Retinal pigment epithelial cell (primary cell): Measurements from ENCODE around the gene SLC6A19.

Experiments
- DNase-seq: peaks from one replicate; pipeline ENCODE4 v3.0.0-alpha.2; 2010; ENCODE audit warnings: low read depth
- H3K4me3 ChIP-seq: 2 replicates; pipeline ENCODE4 v1.5.1; 2011; ENCODE audit warnings: mild to moderate bottlenecking, low read length, control low read depth, moderate library complexity
- CTCF ChIP-seq: conservative IDR thresholded peaks from 2 replicates; pipeline ENCODE4 v1.5.1; 2011; ENCODE audit warnings: low read depth, low read length, control low read depth, inconsistent platforms

The SLC6A19 gene

DNA sequence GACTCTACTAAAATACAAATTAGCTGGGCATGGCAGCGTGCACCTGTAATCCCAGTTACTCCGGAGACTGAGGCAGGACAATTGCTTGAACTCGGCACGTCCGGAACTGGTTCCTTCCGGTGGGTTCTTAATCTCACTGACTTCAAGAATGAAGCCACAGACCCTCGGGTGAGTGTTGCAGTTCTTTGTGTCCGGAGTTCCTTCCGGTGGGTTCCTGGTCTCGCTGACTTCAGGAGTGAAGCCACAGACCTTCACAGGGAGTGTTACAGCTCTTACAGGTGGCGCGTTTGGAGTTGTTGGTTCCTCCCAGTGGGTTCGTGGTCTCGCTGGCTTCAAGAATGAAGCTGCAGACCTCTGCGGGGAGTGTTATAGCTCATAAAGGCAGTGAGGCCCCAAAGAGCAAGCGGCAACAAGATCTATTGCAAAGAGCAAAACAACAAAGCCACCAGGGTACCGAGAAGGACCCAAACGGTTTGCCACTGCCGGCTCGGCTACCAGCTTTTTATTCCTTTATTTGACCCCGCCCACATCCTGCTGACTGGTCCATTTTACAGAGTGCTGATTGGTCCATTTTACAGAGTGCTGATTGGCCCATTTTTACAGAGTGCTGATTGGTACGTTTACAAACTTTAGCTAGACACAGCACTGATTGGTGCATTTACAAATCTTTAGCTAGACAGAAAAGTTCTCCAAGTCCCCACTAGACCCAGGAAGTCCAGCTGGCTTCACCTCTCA is 28.6 kb upstream of the SLC6A19 start:
- H3K4me3 ChIP-seq: no peak overlapping the region

DNA sequence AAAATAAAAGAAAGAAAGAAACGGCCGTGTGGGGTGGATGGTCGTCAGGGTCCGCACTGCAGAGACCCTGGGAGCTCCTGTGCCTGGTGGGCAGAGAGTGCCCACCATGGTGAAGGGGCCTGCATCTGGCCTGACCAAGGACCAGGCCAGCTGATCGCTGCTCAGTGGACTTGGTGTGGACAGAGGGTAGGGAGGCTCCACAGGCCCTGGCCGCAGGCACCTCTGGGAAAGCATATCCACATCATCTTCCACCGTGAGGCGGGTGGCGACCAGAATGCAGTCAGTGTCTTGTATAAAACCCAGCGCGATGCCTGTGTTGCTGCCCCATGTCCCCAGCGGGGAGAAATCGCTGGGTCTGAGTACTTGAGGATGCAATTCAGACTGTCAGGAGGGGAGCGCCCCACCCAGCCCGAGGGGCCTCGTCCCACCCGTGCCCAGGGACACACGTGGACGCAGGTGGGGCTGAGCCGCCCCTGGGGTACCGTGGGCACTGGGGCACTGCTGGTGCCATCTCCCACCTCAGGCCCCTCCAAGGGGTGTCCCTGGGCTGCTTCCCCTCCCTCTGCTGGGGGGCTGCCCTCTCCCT is 27.8 kb upstream of the SLC6A19 start:
- DNase-seq: no peak

More for the DNA sequence above, 28.6 kb upstream of the SLC6A19 start:
- no peak for DNase-seq
- no peak for TF ChIP-seq CTCF

DNA sequence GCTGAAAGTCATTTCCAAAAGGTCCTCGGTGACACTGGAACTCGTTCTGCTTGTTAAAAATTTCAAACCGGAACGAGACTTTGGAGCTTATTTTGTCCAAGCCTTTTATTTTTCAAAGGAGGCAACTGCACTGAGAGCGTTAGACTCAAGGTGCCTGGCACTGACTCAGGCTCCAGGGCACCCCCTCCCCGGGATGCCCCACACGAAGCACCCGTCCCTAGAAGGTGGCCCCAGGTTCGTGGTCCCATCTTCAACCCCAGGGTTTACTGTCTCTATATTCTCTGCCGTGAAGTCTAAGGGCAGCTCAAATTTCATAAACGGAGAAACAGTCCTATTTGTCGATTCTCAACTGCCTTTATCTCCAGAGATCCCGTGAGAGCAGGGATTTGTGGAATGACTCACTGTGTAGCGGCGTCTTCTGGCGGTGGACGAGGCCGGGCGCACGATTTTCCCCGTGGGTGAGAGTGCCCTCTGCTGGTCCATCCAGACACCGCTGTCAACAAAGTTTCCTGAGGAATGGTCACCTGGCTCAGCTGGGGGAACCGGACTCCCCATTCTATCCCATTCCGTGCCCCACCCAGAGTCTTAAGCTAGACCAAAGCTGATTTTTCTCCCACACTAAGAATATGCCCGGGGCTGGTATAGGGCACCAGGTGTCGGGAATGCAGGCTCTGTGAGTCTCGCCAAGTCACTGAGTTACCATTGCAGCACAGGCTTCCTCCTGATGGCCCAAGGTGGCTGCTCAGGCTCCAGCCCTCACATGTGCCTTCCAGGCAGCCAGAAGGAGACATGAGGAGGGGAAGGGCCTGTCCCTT is 27.1 kb upstream of the SLC6A19 start:
- TF ChIP-seq CTCF: peak; percentile 89
- no peak overlapping the region for H3K4me3 ChIP-seq
- DNase-seq: peak; percentile 49

More for the DNA sequence above, 27.8 kb upstream of the SLC6A19 start:
- no peak overlapping the region for H3K4me3 ChIP-seq
- TF ChIP-seq CTCF: no peak

- no peak for DNase-seq
- TF ChIP-seq CTCF: no peak
- no peak overlapping the region for H3K4me3 ChIP-seq
Measured at GRCh38 chr5:1175015-1175414, 26.4 kb upstream of the SLC6A19 start.

GRCh38 chr5:1175801-1176472 is 25.5 kb upstream of the SLC6A19 start:
- TF ChIP-seq CTCF: no peak
- no peak for DNase-seq
- H3K4me3 ChIP-seq: no peak overlapping the region

- no peak overlapping the region for H3K4me3 ChIP-seq
- no peak for DNase-seq
- TF ChIP-seq CTCF: no peak
Measured at GRCh38 chr5:1176473-1177391, 24.7 kb upstream of the SLC6A19 start.
